ENCODE results near the gene SLC30A9.

DNA sequence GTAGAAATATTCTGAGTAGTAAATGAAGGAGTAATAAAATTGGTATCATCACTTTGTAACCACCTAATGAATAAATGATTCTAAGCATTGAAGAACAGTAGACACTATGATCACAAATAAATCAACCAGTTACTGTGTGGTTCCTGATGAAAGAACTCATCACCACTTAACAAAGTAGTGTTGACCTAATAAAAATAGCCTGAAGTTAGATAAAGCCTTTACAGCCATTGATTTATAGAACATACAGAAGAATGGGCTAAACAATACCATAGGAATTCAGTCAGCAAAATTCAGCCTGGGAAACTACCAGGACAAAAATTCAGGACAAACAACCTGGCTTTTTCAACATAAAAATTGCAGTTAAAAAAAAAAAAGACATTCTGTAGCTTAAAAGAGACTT is 9.0 kb downstream of the SLC30A9 start:
- TF ChIP-seq ZNF629 (CRISPR knock-in tag; conservative IDR thresholded peaks at IDR 0.05), result no peak
- no peak for TF ChIP-seq CHCHD3 (CRISPR knock-in tag; IDR thresholded peaks at IDR 0.05)
- TF ChIP-seq ELF4 (CRISPR knock-in tag; IDR thresholded peaks at IDR 0.05; ENCODE audit: borderline replicate concordance), result no peak
- no peak for TF ChIP-seq MATR3 (CRISPR knock-in tag; IDR thresholded peaks at IDR 0.05)
- no peak for TF ChIP-seq SP140L (CRISPR knock-in tag; IDR thresholded peaks at IDR 0.05; ENCODE audit: borderline replicate concordance)
- no peak for TF ChIP-seq PTBP1 (IDR thresholded peaks at IDR 0.05; ENCODE audit: low read depth, low read length, poor library complexity, severe bottlenecking)
- TF ChIP-seq PHF21A (CRISPR knock-in tag; IDR thresholded peaks at IDR 0.05), result no peak
- no peak for TF ChIP-seq SNAPC2 (CRISPR knock-in tag; IDR thresholded peaks at IDR 0.05)
- no peak for TF ChIP-seq PITX1 (CRISPR knock-in tag; IDR thresholded peaks at IDR 0.05)
- no peak for TF ChIP-seq ZNF513 (CRISPR knock-in tag; conservative IDR thresholded peaks at IDR 0.05)

Measured in HepG2 (cell line).